ENCODE results near the gene PLIN1. TPM values are rescaled to one million over a fixed set of nuclear protein-coding genes. Genes with fewer than 3 reads are reported as not detected.
"Not testable (repeated sequence)": the region's sequence is repeated elsewhere in the genome, so short reads cannot be mapped to it uniquely, and the experiment has no call there.

PLIN1 gene
- not detected for polyA plus RNA-seq (2012; ENCODE audit: missing spikeins)

- TF ChIP-seq POLR2A (IDR thresholded peaks at IDR 0.05; ENCODE audit: low read depth, low read length), result no peak
- TF ChIP-seq TAF1 (IDR thresholded peaks at IDR 0.05; ENCODE audit: borderline replicate concordance, low read depth, low read length), result no peak
- no peak for TF ChIP-seq POLR2AphosphoS5 (IDR thresholded peaks at IDR 0.05; ENCODE audit: low read depth, low read length)
- FAIRE-seq, result no peak
- no peak for DNase-seq (ENCODE audit: insufficient read length)
Measured at GRCh38 chr15:89679212-89679611, at the start of gene PLIN1. Gene PLIN1, minus strand, starts transcription at chr15:89679367. Its CDS starts 1,878 bp downstream, at chr15:89677489.

GRCh38 chr15:89728254-89728653 lies 49.1 kb upstream of the PLIN1 start:
- no peak for DNase-seq (ENCODE audit: insufficient read length)
- TF ChIP-seq POLR2AphosphoS5 (IDR thresholded peaks at IDR 0.05; ENCODE audit: low read depth, low read length) (no peak), POLR2A (IDR thresholded peaks at IDR 0.05; ENCODE audit: low read depth, low read length) (no peak), TAF1 (IDR thresholded peaks at IDR 0.05; ENCODE audit: borderline replicate concordance, low read depth, low read length) (no peak)
- FAIRE-seq, result no peak

GRCh38 chr15:89725064-89725463 lies 45.9 kb upstream of the PLIN1 start:
- no peak for DNase-seq (ENCODE audit: insufficient read length)
- TF ChIP-seq POLR2AphosphoS5 (IDR thresholded peaks at IDR 0.05; ENCODE audit: low read depth, low read length), result no peak
- no peak for FAIRE-seq

GRCh38 chr15:89724621-89725020 lies 45.5 kb upstream of the PLIN1 start:
- DNase-seq (ENCODE audit: insufficient read length) (no peak), FAIRE-seq (no peak)
- TF ChIP-seq POLR2AphosphoS5 (IDR thresholded peaks at IDR 0.05; ENCODE audit: low read depth, low read length) (no peak), POLR2A (IDR thresholded peaks at IDR 0.05; ENCODE audit: low read depth, low read length) (no peak), TAF1 (IDR thresholded peaks at IDR 0.05; ENCODE audit: borderline replicate concordance, low read depth, low read length) (no peak)

- TF ChIP-seq TAF1 (IDR thresholded peaks at IDR 0.05; ENCODE audit: borderline replicate concordance, low read depth, low read length) (no peak), POLR2AphosphoS5 (IDR thresholded peaks at IDR 0.05; ENCODE audit: low read depth, low read length) (no peak), POLR2A (IDR thresholded peaks at IDR 0.05; ENCODE audit: low read depth, low read length) (no peak)
- no peak for DNase-seq (ENCODE audit: insufficient read length)
- no peak for FAIRE-seq
Measured at GRCh38 chr15:89723031-89723430, 43.9 kb upstream of the PLIN1 start.

GRCh38 chr15:89714775-89715174 lies 35.6 kb upstream of the PLIN1 start:
- DNase-seq (ENCODE audit: insufficient read length) (no peak), FAIRE-seq (no peak)
- TF ChIP-seq POLR2AphosphoS5 (IDR thresholded peaks at IDR 0.05; ENCODE audit: low read depth, low read length), result no peak
- no peak for TF ChIP-seq TAF1 (IDR thresholded peaks at IDR 0.05; ENCODE audit: borderline replicate concordance, low read depth, low read length)
- TF ChIP-seq POLR2A (IDR thresholded peaks at IDR 0.05; ENCODE audit: low read depth, low read length), result no peak

GRCh38 chr15:89707577-89707976 lies 28.4 kb upstream of the PLIN1 start:
- DNase-seq (ENCODE audit: insufficient read length) (no peak), FAIRE-seq (no peak)
- TF ChIP-seq POLR2A (IDR thresholded peaks at IDR 0.05; ENCODE audit: low read depth, low read length) (no peak), POLR2AphosphoS5 (IDR thresholded peaks at IDR 0.05; ENCODE audit: low read depth, low read length) (no peak), TAF1 (IDR thresholded peaks at IDR 0.05; ENCODE audit: borderline replicate concordance, low read depth, low read length) (no peak)

GRCh38 chr15:89704411-89704810 lies 25.2 kb upstream of the PLIN1 start:
- DNase-seq (ENCODE audit: insufficient read length) (no peak), FAIRE-seq (no peak)
- TF ChIP-seq POLR2A (IDR thresholded peaks at IDR 0.05; ENCODE audit: low read depth, low read length) (no peak), TAF1 (IDR thresholded peaks at IDR 0.05; ENCODE audit: borderline replicate concordance, low read depth, low read length) (no peak), POLR2AphosphoS5 (IDR thresholded peaks at IDR 0.05; ENCODE audit: low read depth, low read length) (no peak)

- no peak for FAIRE-seq
- no peak for DNase-seq (ENCODE audit: insufficient read length)
- TF ChIP-seq POLR2AphosphoS5 (IDR thresholded peaks at IDR 0.05; ENCODE audit: low read depth, low read length) (no peak), TAF1 (IDR thresholded peaks at IDR 0.05; ENCODE audit: borderline replicate concordance, low read depth, low read length) (no peak), POLR2A (IDR thresholded peaks at IDR 0.05; ENCODE audit: low read depth, low read length) (no peak)
Measured at GRCh38 chr15:89695198-89695597, 16.0 kb upstream of the PLIN1 start.

GRCh38 chr15:89693696-89694095 lies 14.5 kb upstream of the PLIN1 start:
- FAIRE-seq (no peak), DNase-seq (ENCODE audit: insufficient read length) (no peak)

GRCh38 chr15:89693091-89693490 lies 13.9 kb upstream of the PLIN1 start:
- FAIRE-seq, result no peak
- no peak for DNase-seq (ENCODE audit: insufficient read length)
- TF ChIP-seq POLR2AphosphoS5 (IDR thresholded peaks at IDR 0.05; ENCODE audit: low read depth, low read length) (no peak), TAF1 (IDR thresholded peaks at IDR 0.05; ENCODE audit: borderline replicate concordance, low read depth, low read length) (no peak), POLR2A (IDR thresholded peaks at IDR 0.05; ENCODE audit: low read depth, low read length) (no peak)

More at GRCh38 chr15:89693696-89694095, 14.5 kb upstream of the PLIN1 start:
- no peak for TF ChIP-seq POLR2A (IDR thresholded peaks at IDR 0.05; ENCODE audit: low read depth, low read length)
- no peak for TF ChIP-seq POLR2AphosphoS5 (IDR thresholded peaks at IDR 0.05; ENCODE audit: low read depth, low read length)
- TF ChIP-seq TAF1 (IDR thresholded peaks at IDR 0.05; ENCODE audit: borderline replicate concordance, low read depth, low read length), result no peak

- TF ChIP-seq POLR2AphosphoS5 (IDR thresholded peaks at IDR 0.05; ENCODE audit: low read depth, low read length) (no peak), TAF1 (IDR thresholded peaks at IDR 0.05; ENCODE audit: borderline replicate concordance, low read depth, low read length) (no peak), POLR2A (IDR thresholded peaks at IDR 0.05; ENCODE audit: low read depth, low read length) (no peak)
- peak; percentile 86 for FAIRE-seq
Measured at GRCh38 chr15:89690276-89691218, 11.4 kb upstream of the PLIN1 start, which contains the start of the genes PEX11A and WDR93. Gene PEX11A, minus strand, starts transcription at chr15:89690754. Its CDS starts 122 bp downstream, at chr15:89690632. Gene WDR93, plus strand, starts transcription at chr15:89690811. Its CDS starts 10,936 bp downstream, at chr15:89701747.

GRCh38 chr15:89689930-89690275 lies 10.7 kb upstream of the PLIN1 start:
- DNase-seq (ENCODE audit: insufficient read length); FAIRE-seq: not testable (repeated sequence)

More at GRCh38 chr15:89690276-89691218, 11.4 kb upstream of the PLIN1 start, which contains the start of the genes PEX11A and WDR93:
- peak; percentile 73 for DNase-seq (ENCODE audit: insufficient read length)
